Measurements from ENCODE around the gene OGN.

- TF ChIP-seq CTCF (CRISPR knock-in tag; IDR thresholded peaks at IDR 0.05) (no peak), PBX3 (CRISPR knock-in tag; IDR thresholded peaks at IDR 0.05; ENCODE audit: borderline replicate concordance) (no peak), RFX5 (IDR thresholded peaks at IDR 0.05; ENCODE audit: low read depth, low read length) (no peak), ZNF124 (CRISPR knock-in tag; IDR thresholded peaks at IDR 0.05) (no peak), U2AF2 (IDR thresholded peaks at IDR 0.05; ENCODE audit: low read depth, low read length) (no peak), HMG20B (CRISPR knock-in tag; conservative IDR thresholded peaks at IDR 0.05) (no peak), MEIS2 (CRISPR knock-in tag; IDR thresholded peaks at IDR 0.05) (no peak), ZBTB43 (CRISPR knock-in tag; conservative IDR thresholded peaks at IDR 0.05) (no peak), EP300 (IDR thresholded peaks at IDR 0.05; ENCODE audit: low read depth in 2 of 2, low read length in 2 of 2) (no peak), EP300 (CRISPR knock-in tag; IDR thresholded peaks at IDR 0.05; ENCODE audit: borderline replicate concordance) (no peak), ZNF530 (CRISPR knock-in tag; IDR thresholded peaks at IDR 0.05; ENCODE audit: low read depth) (no peak)
Observed at GRCh38 chr9:92405818-92406217, 1.4 kb upstream of the OGN start.

Measured in HepG2 (cell line).